IMR-90 (cell line): ENCODE data around the gene MYO7B.

ENCODE experiments used
- BHLHE40 ChIP-seq: fragments of 150-350 bp; IDR thresholded peaks from 2 replicates; pipeline ENCODE4 v1.6.1; 2016; ENCODE audit warnings: mild to moderate bottlenecking, low read depth, low read length
- CEBPB ChIP-seq: IDR thresholded peaks from 2 replicates; pipeline ENCODE4 v1.6.1; 2012; ENCODE audit warnings: low read depth, low read length, improper control_type of control experiment
- FOS ChIP-seq: fragments of 150-350 bp; IDR thresholded peaks from 2 replicates; pipeline ENCODE4 v1.6.1; 2016; ENCODE audit warnings: low read depth, low read length
- MAZ ChIP-seq: IDR thresholded peaks from 2 replicates; pipeline ENCODE4 v1.6.1; 2012; ENCODE audit warnings: low read depth, mild to moderate bottlenecking, low read length, improper control_type of control experiment, moderate library complexity, borderline replicate concordance
- MXI1 ChIP-seq: IDR thresholded peaks from 2 replicates; pipeline ENCODE4 v1.6.1; 2012; ENCODE audit warnings: low read depth, mild to moderate bottlenecking, low read length, moderate library complexity, borderline replicate concordance
- POLR2A ChIP-seq: IDR thresholded peaks from 2 replicates; pipeline ENCODE4 v1.6.1; 2012; ENCODE audit warnings: mild to moderate bottlenecking, low read depth, low read length
- RAD21 ChIP-seq: IDR thresholded peaks from 2 replicates; pipeline ENCODE4 v1.6.1; 2012; ENCODE audit warnings: low read length, improper control_type of control experiment
- RCOR1 ChIP-seq: IDR thresholded peaks from 2 replicates; pipeline ENCODE4 v1.6.1; 2012; ENCODE audit warnings: mild to moderate bottlenecking, low read length, improper control_type of control experiment; ENCODE audit not compliant: insufficient replicate concordance
- SMC3 ChIP-seq: fragments of 150-350 bp; IDR thresholded peaks from 2 replicates; pipeline ENCODE4 v1.6.1; 2016; ENCODE audit warnings: low read depth, mild to moderate bottlenecking, antibody characterized with exemption, low read length, moderate library complexity
- TF ChIP-seq, protein P1 (sequence below): conservative IDR thresholded peaks from 2 replicates; pipeline ENCODE4 v1.5.1; 2012; ENCODE audit warnings: mild to moderate bottlenecking, low read depth, low read length, improper control_type of control experiment
- TF ChIP-seq, protein P2 (sequence below): fragments of 150-350 bp; IDR thresholded peaks from 2 replicates; pipeline ENCODE4 v1.6.1; 2017; ENCODE audit warnings: mild to moderate bottlenecking, antibody characterized with exemption, low read length, low read depth
- TF ChIP-seq, protein P3 (sequence below): fragments of 150-350 bp; IDR thresholded peaks from 2 replicates; pipeline ENCODE4 v1.6.1; 2016; ENCODE audit warnings: low read depth, mild to moderate bottlenecking, low read length, moderate library complexity, borderline replicate concordance

DNA sequence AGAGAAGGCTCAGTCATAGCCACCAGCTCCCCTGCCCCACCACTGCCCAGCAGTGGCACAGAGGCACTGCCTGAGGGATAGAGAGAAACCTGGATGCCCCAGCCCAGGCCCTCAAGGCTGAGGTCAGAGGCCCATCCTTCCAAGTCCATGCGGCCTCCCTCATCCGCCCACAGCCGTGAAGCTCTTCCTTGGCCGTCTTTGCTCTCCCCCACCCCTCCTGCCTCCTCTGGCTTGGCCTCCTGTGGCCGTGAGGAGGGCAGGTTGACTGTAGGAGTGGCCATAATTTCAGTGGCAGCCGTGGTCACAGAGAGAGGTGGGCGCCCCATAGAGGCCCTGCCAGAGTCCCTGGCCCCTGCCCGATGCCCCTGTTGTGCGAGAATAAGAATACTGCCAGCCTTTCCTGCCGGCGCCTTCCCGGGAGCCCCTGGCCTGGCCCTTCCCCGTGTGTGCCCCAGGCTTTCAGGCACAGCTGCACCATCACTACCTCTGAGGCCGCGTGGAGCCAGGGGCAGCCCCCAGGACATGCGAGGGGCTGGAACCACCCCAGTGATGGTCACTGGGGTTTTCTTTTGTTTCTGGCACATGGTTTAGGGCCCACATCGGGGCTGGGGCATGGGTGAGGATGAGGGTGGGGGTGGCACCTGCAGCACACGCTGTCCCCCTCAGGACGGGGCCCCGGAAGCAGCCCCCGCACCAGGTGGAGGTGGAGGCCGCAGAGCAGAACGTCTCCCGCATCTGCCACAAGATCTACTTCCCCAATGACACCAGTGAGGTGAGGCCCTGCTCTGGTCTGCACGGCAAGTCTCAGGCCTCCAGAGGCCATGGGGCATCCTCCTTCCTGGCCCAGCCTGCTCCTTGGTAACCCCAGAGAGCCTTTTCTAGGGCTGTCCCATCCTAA, 97.4 kb downstream of the MYO7B start:
- TF ChIP-seq, protein P1, sequence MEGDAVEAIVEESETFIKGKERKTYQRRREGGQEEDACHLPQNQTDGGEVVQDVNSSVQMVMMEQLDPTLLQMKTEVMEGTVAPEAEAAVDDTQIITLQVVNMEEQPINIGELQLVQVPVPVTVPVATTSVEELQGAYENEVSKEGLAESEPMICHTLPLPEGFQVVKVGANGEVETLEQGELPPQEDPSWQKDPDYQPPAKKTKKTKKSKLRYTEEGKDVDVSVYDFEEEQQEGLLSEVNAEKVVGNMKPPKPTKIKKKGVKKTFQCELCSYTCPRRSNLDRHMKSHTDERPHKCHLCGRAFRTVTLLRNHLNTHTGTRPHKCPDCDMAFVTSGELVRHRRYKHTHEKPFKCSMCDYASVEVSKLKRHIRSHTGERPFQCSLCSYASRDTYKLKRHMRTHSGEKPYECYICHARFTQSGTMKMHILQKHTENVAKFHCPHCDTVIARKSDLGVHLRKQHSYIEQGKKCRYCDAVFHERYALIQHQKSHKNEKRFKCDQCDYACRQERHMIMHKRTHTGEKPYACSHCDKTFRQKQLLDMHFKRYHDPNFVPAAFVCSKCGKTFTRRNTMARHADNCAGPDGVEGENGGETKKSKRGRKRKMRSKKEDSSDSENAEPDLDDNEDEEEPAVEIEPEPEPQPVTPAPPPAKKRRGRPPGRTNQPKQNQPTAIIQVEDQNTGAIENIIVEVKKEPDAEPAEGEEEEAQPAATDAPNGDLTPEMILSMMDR = no peak
- no peak for TF ChIP-seq RAD21
- no peak for TF ChIP-seq CEBPB
- no peak for TF ChIP-seq RCOR1
- TF ChIP-seq FOS = no peak
- TF ChIP-seq MAZ = no peak
- TF ChIP-seq POLR2A = no peak
- TF ChIP-seq, protein P2, sequence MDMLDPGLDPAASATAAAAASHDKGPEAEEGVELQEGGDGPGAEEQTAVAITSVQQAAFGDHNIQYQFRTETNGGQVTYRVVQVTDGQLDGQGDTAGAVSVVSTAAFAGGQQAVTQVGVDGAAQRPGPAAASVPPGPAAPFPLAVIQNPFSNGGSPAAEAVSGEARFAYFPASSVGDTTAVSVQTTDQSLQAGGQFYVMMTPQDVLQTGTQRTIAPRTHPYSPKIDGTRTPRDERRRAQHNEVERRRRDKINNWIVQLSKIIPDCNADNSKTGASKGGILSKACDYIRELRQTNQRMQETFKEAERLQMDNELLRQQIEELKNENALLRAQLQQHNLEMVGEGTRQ = no peak
- no peak for TF ChIP-seq SMC3
- no peak for TF ChIP-seq MXI1
- TF ChIP-seq, protein P3, sequence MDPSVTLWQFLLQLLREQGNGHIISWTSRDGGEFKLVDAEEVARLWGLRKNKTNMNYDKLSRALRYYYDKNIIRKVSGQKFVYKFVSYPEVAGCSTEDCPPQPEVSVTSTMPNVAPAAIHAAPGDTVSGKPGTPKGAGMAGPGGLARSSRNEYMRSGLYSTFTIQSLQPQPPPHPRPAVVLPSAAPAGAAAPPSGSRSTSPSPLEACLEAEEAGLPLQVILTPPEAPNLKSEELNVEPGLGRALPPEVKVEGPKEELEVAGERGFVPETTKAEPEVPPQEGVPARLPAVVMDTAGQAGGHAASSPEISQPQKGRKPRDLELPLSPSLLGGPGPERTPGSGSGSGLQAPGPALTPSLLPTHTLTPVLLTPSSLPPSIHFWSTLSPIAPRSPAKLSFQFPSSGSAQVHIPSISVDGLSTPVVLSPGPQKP = no peak
- no peak for TF ChIP-seq BHLHE40
